GM18519 (cell line): ENCODE data around the gene KMT2E.

Experiments used
- ATAC-seq: cut with Tn5 transposase; IDR thresholded peaks from one replicate; pipeline ENCODE4 v1.9.1; 2021; ENCODE audit warnings: mild to moderate bottlenecking, moderate library complexity; ENCODE audit not compliant: unreplicated experiment, low FRiP score

Gene KMT2E

DNA sequence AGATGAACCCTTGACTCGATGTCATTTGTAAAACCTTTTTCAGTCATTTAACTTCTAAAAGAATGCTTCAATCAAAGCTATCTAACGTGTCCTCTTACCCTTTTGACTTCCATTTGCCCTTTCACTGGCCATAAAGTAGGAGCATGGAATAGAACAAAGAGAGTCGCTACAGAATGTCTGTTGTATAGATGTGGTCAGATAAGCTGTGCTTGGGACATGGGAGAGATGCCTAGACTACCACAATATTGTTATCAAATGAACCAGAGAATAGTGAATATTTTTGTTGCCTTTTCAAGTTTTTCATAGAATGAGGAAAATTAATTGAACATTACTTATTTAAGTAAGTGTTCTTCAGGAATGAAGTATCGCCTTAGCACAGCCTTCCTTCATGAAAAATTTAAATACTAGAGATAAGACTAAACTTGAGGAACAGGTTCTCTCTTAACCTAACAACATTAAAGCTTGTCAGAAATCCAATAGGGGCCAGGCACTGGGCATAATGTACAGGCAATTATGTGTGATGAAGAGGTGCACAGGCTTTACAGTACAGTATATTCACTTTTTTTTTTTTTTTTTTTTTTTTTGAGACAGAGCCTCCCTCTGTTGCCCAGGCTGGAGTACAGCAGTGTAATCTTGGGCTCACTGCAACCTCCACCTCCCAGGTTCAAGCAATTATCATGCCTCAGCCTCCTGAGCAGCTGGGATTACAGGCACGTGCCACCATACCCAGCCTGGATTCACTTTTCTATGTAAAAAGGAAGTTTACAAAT lies 7.5 kb upstream of the KMT2E start:
- ATAC-seq: no peak

DNA sequence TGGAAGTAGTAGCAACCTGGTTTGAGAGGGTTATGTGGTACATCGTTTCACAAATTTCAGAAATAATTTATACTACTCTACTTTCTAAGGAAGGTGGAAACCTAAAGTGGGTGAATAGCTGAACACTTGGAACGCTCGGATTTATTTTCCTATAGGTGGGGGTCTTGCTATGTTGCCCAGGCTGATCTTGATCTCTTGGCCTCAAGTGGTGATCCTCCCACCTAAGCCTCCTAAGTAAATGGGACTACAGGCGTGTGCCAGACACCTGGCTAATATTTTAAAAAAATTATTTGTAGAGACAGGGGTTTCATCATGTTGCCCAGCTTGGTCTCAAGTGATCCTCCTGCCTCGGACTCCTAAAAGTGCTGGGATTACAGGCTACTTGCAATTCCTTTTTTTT lies 6.7 kb upstream of the KMT2E start:
- ATAC-seq: no peak

DNA sequence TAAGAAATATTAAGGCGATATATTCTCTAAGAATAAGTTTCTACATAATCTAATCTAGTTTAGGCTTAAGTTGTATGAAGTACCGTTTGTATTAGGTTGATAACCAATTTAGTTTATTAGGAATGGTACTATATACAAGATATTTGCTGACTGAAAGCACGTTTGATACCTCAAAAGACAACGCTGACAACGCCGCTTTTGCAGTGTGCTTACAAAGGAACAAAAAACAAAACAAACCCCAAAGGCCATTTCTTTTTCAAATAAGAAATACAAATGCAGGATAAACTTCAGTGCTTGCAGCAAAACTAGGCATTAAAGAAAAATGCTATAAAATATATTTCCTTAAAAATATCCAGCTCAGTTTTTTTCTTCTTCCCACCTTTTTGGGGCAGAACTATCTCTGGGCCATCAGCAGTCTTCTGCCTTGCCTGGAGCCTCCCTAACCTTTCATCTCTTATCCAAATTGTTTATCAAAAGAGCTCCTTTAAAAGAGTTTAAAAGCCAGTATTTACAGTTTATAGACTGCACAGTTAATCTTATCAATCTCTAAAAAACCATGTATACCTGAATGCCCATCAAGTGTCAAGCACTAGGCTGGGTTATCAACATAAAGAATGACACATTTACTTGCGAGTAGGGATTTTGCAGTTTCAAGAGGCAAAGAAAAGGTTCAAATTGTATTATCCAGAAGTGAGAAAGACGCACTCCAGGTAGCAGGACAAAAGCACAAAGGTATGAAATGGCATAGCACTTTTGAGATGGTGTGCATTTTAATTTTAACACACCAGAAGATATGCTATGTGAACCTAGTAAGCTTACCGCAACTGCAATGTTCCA lies 4.1 kb upstream of the KMT2E start:
- ATAC-seq: no peak

DNA sequence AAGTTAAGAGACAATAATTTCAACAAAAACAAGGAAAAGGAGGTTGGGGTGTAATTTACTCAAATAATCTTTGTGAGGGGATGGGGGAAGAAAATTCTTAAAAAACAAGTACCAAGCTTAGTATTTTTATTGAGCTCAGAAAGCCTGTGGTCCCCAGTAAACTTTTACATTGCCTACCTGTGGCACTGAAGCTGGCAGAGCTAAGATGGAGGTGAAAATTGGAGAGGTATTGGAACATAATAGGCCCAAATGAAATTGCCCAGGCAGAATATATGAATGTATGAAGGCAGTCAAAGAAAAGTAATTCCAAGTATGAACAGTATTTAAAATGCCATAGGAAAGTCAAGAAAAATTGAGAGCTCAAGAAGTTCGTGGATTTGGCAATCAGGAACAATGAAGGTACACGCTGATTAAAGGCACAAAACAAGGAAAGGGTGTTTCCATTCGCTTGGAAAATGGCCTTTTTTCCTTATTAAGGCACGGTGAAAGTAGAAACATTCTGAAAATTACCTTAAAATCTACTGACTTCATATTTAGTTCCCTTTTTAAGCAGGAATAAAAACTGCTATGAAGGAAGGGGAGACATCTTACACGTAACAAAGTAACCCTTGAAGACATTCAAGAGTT lies 3.4 kb upstream of the KMT2E start:
- ATAC-seq: no peak

DNA sequence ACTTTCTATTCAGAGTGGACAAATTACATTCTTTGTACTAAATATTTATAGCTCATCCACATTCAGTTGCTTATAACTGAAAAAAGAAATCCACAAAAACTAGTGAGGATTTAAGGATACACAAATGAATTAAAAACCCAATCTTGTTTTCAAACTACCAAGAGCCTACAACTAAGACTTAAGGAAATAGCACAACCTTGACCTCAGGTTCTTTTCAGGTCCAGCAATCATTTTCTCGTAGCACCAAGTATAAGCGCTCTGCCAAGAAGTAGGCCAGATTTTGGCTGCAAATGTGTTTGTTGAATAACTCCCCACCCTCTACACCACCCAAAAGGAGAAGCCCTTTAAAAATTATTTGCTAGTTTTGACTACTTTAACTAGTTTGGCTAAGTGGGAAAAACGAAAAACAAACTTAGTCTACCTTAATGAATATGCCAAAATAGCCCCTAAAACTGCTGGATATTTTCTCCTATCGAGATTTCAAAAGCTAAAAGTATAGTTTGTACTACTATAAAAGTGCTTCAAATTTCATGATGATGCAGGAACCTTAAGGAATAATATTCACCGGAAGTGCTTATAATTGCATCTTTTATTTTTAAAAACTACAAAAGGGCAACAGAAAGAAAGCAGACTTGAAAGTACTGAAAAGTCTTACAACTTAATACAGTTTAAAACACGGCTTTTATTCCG lies 2.7 kb upstream of the KMT2E start:
- no peak for ATAC-seq

DNA sequence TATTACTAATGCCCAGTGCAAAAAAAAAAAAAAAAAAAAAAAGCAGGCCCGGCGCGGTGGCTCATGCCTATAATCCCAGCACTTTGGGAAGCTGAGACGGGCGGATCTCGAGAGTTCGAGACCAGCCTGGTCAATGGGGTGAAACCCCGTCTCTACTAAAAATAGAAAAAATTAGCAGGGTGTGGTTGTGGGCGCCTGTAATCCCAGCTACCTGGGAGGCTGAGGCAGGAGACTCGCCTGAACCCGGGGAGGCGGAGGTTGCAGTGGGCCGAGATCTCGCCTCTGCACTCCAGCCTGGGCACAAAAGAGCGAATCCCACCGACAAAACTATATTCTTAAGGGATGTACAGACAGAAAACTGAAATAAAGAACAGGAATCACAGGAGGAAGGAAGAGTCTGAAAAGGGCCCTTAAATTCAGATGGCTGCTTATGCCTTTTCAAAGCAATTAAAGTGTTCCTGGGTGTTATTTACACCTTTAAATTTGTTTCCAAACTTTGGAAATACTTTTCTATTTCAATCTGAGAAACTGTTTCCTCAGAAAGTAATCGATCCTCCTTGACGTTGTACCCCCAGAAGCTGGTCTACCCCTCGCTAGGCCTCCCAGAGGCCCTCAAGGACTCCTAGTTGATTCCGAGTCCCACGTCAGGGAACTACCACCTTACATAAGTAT lies 2.0 kb upstream of the KMT2E start:
- ATAC-seq: no peak

DNA sequence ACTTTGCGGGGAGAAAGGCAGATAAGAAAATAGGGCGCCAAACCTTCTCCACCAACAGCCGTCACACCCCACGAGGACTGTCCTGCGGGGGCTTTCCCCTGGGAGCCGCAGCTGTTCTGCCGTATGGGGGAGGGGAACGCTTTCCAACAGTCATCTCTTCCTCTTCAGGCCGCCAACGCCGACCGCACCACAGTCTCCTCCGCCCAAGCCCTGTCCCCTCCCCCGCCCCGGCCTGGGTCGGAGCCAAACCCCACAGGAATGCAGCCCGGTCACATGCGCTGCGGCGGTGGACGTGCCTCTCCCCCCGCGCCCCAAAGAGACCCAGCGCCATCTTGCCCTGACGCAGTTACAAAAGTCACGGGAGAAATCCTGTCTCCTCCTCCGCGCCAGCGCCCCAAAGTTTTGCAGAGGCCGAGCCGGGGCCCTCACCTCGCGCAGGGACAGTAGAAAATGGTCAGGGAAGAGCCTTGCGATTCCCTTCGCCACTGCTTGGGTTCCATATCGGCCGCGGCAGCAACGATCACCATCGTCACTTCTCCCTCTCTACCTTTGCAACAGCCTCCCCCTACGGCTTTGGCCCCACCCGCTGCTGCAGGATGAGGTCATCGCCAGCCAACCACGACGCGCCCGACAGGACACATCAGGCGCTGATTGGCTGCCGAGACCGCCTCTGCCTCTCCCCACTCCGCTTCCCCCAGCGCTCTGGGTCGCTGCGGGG lies 1.3 kb upstream of the KMT2E start:
- ATAC-seq: peak; percentile 61

DNA sequence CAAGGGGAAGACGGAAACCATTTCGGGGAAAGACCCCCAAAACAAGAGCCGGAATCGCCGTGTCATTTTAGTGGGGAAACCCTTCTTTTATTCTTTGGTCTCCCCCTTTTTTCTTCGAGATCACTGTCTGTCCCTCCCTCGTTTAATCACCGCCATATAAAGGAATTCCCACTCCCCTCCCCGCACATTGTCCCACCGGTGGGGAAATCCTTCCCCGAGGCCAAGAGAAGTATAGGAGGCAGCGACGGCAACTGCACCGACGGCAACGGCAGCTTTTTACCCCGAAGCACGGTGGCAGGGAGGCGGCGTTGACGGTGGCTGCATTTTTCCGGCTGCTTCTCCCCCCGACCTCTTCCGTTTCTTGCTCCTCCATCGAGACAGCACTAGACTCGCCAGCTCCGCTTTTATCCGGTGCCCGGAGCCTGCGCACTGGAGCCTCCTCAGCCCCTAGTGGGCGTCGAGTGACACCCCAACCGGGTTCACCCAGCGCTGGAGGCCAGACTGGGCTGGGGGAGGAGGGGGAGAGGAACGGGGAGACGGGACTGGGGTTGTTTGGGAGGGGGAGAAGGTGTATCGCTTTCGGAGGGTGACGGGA lies 687 bp upstream of the KMT2E start:
- ATAC-seq: peak; percentile 23

DNA sequence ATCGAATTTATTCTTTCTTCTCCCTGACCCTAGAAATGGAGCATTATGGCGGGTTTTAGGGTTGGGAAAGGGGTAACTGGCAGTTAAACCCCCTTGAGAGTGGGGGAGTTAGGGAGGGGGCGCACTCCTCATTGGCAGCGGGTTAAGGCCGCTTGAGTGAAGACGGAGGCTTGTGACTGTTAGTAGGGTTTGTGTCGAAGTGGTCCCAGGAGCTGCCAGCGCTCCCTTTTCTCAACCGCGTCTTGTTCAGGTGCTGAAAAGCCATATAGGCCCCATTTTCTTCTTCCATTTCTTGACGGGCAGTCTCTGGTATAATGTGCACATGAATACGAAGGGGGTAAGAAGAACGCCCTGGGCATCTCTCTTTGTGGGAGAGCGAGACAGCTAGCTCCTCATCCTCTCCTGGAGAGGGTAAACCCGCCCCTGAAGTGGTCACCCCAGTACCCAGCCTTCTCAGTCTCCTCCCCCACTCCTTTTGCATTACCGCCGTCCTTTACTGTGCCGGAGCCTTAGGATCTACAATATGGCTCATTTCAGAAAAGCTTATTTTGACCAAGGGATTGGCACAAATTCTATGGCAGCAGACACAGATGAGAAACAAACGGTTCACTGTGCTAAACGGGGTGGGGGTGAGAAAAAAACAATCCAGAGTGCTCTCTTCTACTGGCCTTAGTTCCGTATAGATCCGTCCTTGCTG lies 836 bp downstream of the KMT2E start:
- no peak for ATAC-seq

DNA sequence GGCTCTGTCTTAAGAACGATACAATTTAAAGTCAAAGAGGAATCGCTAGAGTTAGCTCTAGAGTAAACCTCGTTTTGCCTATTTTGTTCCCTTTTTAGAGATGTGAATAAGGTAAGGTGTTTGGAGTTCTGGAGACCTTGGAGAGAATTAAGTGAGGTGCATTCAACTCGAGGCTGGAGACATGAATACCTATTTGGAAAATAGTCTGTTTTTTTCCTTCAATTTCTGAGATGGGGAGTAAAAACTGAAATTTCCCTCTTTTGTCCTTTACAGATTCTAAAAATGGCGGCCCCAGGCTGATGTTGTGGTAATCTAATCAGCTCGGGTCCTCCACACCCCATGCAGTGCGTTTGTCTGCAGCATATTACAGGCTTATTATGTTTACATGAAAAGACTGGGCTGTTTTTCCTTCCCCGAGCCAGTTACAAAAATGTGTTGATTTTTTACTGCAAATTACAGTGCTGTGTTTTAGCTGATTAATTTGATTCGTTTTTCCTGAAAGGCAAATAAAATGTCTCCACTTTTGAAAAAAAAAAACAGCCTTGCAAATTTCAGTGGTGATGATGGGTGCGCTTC lies 1.5 kb downstream of the KMT2E start:
- no peak for ATAC-seq

DNA sequence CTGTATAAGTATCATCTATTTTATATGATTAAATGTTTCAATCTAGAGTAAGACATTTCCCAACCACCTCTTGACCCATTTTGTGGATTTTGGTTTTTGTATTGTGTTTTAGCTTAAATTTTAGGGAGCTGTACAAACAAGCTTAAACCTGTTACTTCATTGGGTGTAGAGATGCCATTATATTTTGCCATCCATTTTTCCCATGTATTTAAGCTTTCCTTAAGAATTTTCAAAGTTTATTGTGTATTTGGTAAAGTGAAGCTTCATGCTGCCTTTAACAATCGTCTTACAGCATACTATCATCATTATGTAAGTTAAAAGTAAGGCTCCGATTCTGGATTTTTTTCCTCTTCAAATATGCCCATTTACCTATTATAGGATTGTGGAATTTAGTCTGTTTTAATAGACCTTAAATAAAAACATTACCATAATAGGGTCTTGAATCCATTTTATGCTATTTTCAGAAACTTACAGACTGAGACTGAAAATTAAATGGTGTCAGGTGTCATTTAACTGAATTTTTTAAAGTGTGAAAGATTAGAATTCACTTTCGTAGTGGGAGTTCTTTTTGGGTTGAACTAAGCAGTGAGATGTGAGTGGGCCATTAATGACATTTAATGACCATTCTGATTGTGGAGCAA lies 2.2 kb downstream of the KMT2E start:
- ATAC-seq: no peak

DNA sequence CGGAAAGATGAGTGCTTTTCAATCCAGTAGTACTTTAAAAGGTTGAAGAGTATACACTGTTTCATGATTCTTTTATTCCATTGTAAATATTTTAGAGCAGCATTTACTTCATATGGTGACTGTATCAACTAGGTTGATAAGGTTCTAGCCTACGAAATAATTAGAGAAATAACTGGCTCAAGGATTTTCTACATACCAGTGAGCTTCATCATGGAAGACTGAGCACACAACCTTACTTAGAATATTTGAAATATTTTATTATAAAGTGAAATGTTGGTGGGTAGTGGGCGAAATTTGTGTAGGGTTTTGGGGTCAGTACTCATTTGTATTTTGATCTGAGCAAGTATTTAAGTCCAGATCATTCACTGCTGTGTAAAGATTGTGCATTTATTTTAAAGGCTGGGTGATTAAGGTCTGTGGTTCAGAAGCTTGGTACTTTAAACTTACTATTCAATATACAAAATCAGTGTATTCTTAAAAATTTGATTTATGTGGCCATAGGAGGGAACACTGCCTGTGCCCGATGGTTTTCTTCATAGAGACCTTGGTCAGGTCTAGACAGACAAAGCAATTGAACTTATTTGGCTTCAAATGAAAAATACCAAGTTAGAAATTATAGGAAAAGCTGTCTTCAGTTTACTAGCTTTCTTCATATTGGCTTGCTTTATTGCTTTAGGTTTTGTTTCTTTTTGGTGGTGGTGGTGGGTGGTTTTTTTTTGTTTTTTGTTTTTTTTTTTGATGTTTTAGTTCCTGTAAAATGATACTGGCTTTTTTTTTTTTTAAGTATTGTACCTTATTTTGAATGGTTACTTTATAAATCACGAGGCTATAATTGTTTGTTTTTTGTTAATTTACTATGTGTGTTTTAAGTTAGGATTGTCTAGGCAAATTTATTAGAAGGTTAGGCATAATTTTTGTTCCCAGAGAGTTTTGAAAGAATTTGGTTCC lies 3.0 kb downstream of the KMT2E start:
- ATAC-seq: no peak

DNA sequence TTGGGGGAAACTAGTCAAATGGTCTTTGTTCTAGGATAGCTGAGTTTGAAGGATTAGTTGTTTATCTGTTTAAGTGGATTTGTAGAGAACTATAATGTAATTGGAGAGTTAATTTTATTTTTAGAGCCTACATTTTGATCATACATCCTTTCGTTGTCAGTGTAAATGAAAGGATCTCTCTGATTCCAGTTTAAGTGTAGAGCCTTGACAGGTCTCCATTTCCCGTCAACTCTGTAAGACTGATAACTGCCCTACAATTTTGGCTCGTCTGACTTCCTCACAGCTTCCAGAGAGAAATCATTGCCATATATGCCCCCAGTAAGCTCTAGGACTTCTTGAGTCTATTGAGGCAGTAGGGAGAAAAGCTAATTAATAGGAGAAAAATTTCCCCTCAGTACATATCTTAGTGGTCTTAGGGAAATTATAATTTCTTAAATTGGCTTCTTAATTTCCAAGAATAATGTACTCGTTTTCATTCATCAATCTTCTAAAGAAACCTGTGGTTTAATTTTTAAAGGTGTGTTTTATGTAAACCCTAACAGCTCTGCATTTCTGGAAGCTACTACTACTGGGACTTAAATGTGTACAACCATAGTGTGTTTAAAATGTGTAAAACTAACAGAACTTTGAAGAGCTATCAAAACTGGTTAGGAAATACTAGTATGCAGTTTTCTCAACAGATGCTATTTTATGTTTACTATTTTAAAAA lies 3.8 kb downstream of the KMT2E start:
- ATAC-seq: no peak

DNA sequence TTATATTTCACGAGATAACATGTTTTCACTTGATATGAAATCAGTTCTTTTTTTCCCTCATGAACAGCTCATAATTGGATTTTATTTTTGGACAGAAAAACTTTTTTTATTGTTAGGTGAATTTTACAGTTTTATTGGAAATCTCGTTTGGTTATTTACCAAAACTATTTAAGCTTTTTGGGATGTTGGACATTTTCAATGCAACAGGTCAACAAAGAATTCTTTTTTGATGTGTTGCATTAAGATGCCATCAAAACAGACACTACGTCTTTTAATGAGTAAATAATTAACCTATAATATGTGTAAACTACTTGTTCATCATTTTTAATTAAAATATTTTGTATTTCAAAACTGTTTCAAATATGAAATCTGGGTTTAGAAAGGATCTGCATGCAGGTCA lies 5.3 kb downstream of the KMT2E start:
- ATAC-seq: no peak

DNA sequence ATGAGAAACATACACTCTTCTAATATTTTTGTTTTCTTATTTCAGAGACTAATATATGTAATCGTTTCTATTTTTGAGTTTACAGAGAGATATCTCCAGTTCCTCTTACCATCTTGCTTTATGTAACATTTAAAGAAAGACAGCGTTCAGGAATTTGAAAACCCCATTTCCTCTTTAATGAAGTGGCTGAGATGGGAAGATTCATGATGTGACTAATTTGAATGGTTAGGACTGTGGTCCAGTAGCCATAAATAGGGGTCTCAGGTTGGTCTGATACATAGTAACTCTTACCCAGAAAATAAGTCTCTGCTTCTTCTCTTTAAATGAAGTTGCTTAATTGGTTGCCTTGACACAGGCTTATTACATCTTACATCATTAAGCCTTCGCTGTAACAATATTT lies 6.9 kb downstream of the KMT2E start:
- ATAC-seq: no peak

DNA sequence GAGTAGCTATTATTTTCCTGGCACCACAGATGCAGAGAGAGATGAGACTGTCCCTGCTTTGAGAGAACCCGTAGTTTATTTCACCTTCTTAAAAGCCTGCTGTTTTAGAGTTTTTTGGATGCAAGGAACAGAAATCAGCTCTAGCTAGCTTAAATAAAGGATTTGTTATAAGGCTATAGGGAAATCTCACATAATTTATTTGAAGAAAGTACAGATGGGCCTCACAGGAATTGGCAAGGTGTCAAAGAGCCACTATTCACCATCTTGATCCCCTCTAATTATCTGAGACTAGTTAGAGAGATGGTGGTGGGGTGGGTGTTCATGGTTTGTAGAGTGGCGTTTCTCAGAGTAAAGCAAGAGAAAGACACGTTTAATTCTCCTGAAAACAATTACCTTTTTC lies 7.3 kb downstream of the KMT2E start:
- ATAC-seq: no peak
